Astrocyte of the cerebellum (primary cell): ENCODE measurements around the gene MON2.
A peak's percentile ranks its signal among the peaks of the same experiment; 100 is the strongest.
"Not testable (repeated sequence)": the region's sequence is repeated elsewhere in the genome, so short reads cannot be mapped to it uniquely, and the experiment has no call there.

Experiments
- DNase-seq: peaks from one replicate; pipeline ENCODE4 v3.0.0-alpha.2; 2011; ENCODE audit warnings: low read depth
- H3K4me3 ChIP-seq: 2 replicates; pipeline ENCODE4 v1.5.1; 2011; ENCODE audit warnings: mild to moderate bottlenecking, low read depth, low read length, moderate library complexity
- in situ Hi-C: cut with HindIII; loops from 2 replicates; pipeline ENCODE4 v1.10.0; 2017; ENCODE audit warnings: low sequenced_read_pairs
- TF ChIP-seq, protein P1 (sequence below): IDR thresholded peaks from 2 replicates; pipeline ENCODE4 v1.5.1; 2012; ENCODE audit warnings: low read length, low read depth, moderate library complexity, mild to moderate bottlenecking; ENCODE audit errors: missing control alignments

Gene MON2

DNA sequence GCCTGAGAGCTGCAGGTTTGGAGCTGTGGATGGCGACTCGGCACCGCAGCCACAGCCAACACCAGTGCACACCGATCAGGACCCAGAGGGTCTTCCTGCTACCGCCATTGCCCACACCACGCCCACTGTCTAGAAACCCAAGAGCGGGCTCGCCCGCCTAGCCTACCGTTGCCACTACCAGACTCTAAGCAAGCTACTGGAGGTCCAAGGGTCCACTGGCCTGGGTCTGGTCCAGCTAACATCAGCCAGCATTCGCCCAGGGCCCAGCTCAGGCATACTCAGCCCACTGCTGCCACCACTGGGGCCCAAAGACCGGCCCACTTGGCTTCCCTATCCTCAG is 30.5 kb upstream of the MON2 start:
- in situ Hi-C loops: loop anchor here (10.0 kb wide), 1 partner anchor 359 kb away; no protein-coding TSS in a partner anchor
- no peak overlapping the region for H3K4me3 ChIP-seq
- TF ChIP-seq, protein P1, sequence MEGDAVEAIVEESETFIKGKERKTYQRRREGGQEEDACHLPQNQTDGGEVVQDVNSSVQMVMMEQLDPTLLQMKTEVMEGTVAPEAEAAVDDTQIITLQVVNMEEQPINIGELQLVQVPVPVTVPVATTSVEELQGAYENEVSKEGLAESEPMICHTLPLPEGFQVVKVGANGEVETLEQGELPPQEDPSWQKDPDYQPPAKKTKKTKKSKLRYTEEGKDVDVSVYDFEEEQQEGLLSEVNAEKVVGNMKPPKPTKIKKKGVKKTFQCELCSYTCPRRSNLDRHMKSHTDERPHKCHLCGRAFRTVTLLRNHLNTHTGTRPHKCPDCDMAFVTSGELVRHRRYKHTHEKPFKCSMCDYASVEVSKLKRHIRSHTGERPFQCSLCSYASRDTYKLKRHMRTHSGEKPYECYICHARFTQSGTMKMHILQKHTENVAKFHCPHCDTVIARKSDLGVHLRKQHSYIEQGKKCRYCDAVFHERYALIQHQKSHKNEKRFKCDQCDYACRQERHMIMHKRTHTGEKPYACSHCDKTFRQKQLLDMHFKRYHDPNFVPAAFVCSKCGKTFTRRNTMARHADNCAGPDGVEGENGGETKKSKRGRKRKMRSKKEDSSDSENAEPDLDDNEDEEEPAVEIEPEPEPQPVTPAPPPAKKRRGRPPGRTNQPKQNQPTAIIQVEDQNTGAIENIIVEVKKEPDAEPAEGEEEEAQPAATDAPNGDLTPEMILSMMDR: no peak
- DNase-seq: no peak

DNA sequence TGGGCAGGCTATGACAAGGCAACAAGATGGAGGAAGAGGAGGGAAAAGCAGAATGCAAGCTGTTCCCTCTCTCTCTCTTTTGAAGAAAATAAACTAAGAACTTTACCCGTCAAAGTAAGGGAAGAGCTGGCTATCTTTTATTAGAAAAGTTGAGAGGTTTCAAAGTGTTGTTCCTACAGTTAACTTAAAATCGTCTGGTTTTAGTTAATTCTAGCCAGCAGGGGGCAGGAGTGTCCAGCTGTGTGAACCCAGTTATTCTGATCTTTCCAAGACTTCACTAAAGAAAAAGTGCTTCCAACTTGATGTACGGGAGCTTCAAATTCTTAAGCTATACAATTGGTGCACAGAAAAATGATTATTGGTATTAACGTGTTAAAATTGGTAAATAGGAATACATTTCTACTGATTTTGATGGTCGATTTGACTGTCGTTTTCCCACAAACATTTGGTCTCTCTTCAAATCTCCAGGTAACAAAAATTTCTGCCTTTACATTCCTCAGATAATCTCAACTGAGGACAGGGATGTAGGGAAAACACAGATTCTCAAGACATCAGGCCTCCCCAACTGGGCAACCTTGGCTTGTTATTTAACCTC is 28.4 kb upstream of the MON2 start:
- DNase-seq: peak; percentile 31
- H3K4me3 ChIP-seq: no peak overlapping the region
- TF ChIP-seq, protein P1: peak; percentile 67
- in situ Hi-C loops: loop anchor here (10.0 kb wide), 1 partner anchor 357 kb away; no protein-coding TSS in a partner anchor

DNA sequence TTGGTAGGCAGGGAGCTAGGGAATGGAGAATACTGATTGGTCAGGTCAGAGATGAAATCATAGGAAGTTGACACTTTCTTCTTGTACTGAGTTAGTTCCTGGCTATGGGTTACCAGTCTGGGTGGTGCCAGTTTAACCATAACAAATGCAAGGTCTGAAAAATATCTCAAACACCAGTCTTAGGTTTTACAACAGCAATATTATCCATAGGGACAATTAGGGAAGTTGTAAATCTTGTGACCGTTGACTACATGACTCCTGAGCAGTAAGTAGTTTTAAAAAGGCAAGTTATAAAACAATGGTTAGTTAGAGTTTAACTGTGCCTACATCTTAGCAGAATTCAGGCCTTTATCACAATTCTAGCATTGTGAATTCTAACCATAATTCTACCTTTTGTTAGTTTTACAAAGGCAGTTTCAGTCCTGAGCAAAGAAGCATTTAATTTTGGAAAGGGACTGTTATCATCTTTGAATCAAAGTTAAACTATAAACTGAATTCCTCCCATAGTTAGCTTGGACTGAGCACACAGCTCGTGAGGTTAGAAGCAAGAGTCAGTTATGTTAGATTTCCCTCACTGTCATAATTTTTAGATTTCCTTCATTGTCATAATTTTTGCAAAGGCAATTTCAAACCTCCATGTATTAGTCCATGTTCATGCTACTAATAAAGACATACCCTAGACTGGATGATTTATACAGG is 19.7 kb upstream of the MON2 start:
- TF ChIP-seq, protein P1: no peak
- no peak overlapping the region for H3K4me3 ChIP-seq
- in situ Hi-C loops: no loop called here
- no peak for DNase-seq

DNA sequence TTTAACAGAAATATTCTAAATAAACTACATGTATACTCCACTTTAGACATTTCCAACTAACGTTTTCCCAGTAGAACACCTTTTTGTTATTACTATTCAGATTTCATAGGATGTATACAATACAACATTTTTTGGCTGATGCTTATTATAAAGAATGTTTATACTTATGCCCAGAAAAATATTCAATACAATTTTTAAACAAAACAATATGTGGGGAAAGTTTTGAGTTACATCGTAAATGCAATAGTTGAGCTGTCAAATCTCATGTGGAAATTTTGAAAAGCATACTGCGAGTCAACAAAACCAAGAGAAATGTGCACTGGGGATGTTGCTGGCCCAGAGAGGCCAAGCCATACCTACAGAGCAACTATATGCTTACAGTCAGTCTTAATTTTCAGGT is 18.2 kb upstream of the MON2 start:
- DNase-seq: no peak
- TF ChIP-seq, protein P1: no peak
- in situ Hi-C loops: no loop called here
- no peak overlapping the region for H3K4me3 ChIP-seq

DNA sequence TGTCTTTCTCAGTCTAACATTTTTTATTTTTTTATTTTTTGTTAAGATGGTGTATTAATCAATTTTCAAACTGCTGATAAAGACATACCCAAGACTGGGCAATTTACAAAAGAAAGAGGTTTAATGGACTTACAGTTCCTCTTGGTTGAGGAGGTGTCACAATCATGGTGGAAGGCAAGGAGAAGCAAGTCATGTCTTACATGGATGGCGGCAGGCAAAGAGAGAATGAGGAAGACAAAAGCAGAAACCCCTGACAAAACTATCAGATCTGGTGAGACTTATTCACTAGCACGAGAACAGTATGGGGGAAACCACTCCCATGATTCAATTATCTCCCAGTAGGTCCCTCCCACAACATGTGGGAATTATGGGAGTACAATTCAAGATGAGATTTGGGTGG is 11.2 kb upstream of the MON2 start:
- H3K4me3 ChIP-seq, DNase-seq: not testable (repeated sequence)
- in situ Hi-C loops: loop anchor here (25.0 kb wide), 1 partner anchor 607 kb away; no protein-coding TSS in a partner anchor

DNA sequence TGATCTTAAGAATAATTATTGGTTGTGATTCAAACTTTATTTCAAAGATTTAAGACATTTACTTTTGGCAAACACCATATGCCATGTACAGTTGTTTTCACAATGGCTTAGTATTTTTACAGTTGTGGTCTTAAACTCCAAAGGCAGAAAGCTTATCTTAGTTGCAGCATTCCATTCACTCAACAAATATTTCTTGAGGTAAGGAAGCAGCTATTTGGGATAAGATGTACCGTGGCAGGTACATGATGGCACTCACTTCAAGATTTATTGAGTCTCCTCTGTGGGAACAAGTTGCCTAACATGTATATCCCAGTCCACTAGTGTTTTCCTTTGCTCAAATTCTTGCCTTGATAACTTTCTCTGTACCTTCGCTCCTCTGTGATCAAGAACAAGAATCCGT is 8.0 kb upstream of the MON2 start:
- H3K4me3 ChIP-seq: no peak overlapping the region
- in situ Hi-C loops: loop anchor here (25.0 kb wide), 1 partner anchor 604 kb away; no protein-coding TSS in a partner anchor
- TF ChIP-seq, protein P1: no peak
- DNase-seq: no peak

DNA sequence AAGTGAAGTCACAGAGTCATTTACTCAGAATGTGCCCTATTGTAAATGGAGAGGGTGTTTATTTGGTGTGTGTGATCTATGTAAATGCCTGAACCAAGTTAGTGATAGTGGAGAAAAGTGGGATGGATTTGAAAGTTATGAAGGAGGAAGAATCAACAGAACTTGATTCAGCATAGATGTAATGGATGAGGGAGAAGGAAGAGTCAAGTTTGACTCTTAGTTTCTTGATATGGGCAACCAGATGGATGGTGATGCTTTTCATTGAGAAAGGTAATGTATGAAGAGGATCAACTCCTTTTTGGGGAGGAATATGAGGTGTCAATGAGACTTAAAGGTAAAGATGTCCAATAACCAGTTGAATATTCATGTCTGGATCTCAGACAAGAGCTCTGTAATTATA is 6.7 kb upstream of the MON2 start:
- in situ Hi-C loops: loop anchor here (25.0 kb wide), 1 partner anchor 602 kb away; no protein-coding TSS in a partner anchor
- H3K4me3 ChIP-seq: no peak overlapping the region
- TF ChIP-seq, protein P1: no peak
- DNase-seq: no peak

DNA sequence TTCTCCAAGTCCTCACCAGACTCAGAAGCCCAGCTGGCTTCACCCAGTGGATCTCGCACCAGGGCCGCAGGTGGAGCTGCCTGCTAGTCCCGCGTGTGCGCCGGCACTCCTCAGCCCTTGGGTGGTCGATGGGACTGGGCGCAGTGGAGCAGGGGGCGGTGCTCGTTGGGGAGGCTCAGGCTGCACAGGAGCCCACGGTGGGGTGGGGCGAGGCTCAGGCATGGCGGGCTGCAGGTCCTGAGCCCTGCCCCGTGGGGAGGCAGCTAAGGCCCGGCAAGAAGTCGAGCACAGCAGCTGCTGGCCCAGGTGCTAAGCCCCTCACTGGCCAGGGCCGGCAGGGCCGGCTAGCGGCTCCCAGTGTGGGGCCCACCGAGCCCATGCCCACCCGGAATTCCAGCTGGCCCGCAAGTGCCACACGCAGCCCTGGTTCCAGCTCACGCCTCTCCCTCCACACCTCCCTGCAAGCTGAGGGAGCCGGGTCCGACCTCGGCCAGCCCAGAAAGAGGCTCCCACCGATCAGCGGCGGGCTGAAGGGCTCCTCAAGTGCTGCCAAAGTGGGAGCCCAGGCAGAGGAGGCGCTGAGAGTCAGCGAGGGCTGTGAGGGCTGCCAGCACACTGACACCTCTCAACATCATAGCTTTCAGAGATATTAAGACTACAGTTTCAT is 5.3 kb upstream of the MON2 start:
- DNase-seq, H3K4me3 ChIP-seq: not testable (repeated sequence)
- in situ Hi-C loops: loop anchor here (25.0 kb wide), 1 partner anchor 601 kb away; no protein-coding TSS in a partner anchor

DNA sequence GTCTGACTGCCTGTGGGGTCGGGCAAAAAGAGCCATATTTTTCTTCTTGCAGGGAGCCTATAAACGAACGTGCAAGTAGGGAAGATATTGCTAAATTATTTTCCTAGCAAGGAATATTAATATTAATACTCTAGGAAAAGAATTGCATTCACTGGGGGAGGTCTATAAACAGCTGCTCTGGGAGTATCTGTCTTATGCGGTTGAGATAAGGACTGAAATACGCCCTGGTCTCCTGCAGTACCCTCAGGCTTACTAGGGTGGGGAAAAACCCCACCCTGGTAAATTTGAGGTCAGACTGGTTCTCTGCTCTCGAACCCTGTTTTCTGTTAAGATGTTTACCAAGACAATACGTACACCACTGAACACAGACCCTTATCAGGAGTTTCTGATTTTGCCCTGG is 3.4 kb upstream of the MON2 start:
- DNase-seq: not testable (repeated sequence)
- in situ Hi-C loops: loop anchor here (25.0 kb wide), 1 partner anchor 599 kb away; no protein-coding TSS in a partner anchor

More for the DNA sequence above, 3.4 kb upstream of the MON2 start:
- not testable (repeated sequence) for H3K4me3 ChIP-seq
